PC-9 (cell line): Measurements from ENCODE around the gene MLN.

Experiments
- EZH2 ChIP-seq: fragments of 200-600 bp; sonication (generic); IDR thresholded peaks from 2 replicates; pipeline ENCODE4 v1.8.0; 2017; ENCODE audit warnings: antibody characterized with exemption, low read depth
- TF ChIP-seq, protein P1 (sequence below): fragments of 200-600 bp; sonication (generic); conservative IDR thresholded peaks from 2 replicates; pipeline ENCODE4 v1.6.1; 2017; ENCODE audit warnings: mixed run types, antibody characterized with exemption, mild to moderate bottlenecking, moderate library complexity

DNA sequence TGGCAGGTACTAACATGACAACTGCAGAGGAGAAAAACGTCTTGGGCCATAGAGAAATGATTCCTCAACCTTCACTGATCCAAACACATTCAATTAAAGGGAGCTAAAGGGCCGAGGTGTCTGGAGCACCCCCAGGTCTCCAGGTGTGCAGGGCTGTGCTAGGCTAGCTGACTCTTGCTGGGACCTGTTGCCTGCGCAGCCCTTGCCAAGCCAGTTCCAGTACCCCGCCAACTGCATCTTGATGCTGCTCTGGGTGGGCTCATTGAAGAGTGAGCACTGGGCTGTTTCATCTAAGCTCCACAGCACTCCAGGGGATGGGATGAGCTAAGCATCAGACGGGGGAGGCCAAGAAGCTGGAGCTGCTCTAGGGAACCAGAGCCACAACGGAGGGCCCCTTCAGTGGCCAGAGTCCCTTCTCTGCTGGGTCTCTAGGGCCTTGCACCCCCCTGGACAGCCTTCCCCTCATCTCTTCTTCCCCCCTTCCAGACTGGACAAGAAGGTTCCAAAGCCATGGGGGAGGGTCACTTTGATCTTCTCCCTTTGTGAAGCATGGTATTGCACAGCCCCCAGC lies 30.8 kb downstream of the MLN start:
- TF ChIP-seq, protein P1, sequence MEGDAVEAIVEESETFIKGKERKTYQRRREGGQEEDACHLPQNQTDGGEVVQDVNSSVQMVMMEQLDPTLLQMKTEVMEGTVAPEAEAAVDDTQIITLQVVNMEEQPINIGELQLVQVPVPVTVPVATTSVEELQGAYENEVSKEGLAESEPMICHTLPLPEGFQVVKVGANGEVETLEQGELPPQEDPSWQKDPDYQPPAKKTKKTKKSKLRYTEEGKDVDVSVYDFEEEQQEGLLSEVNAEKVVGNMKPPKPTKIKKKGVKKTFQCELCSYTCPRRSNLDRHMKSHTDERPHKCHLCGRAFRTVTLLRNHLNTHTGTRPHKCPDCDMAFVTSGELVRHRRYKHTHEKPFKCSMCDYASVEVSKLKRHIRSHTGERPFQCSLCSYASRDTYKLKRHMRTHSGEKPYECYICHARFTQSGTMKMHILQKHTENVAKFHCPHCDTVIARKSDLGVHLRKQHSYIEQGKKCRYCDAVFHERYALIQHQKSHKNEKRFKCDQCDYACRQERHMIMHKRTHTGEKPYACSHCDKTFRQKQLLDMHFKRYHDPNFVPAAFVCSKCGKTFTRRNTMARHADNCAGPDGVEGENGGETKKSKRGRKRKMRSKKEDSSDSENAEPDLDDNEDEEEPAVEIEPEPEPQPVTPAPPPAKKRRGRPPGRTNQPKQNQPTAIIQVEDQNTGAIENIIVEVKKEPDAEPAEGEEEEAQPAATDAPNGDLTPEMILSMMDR: no peak
- no peak for TF ChIP-seq EZH2
